ENCODE results near the gene MACROH2A1.

The MACROH2A1 gene

GRCh38 chr5:135329066-135329912, 69.7 kb downstream of the MACROH2A1 start:
- no peak for DNase-seq

GRCh38 chr5:135328128-135328687, 70.8 kb downstream of the MACROH2A1 start:
- no peak for DNase-seq

DNA sequence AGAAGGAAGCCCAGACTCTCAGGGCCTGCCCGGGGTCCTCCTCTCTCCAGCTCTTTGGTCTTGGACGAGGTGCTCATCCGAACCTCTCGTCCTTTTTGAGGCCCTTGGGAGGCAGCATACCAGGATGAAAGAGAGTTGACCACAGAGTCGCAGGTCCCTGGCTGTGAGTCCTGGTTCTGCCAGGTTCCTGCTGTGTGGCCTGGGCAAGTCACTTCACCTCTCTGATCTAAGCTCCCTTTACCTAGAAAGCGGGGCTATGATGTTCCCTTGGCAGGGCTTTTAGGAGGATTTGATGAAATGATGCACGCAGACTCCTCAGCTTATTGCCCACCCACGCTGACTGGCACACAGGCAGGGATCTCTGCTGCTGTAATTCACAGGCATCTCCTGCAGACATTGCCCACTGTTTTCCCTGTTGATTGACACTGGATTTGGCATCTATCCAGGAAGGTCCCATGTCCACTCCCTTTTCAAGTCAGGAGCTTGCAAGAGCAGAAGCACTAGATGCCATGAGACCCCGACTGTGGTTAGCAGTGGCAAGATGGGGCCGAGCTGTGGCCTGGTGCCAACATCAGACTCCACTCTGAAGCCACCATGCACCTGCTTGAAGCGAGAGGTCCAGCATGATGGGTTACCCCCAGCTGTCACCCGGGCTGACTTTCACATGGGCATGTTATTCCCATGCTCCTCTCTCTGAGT, 71.5 kb downstream of the MACROH2A1 start:
- DNase-seq = no peak

GRCh38 chr5:135326296-135327254, 72.5 kb downstream of the MACROH2A1 start:
- DNase-seq = no peak

DNA sequence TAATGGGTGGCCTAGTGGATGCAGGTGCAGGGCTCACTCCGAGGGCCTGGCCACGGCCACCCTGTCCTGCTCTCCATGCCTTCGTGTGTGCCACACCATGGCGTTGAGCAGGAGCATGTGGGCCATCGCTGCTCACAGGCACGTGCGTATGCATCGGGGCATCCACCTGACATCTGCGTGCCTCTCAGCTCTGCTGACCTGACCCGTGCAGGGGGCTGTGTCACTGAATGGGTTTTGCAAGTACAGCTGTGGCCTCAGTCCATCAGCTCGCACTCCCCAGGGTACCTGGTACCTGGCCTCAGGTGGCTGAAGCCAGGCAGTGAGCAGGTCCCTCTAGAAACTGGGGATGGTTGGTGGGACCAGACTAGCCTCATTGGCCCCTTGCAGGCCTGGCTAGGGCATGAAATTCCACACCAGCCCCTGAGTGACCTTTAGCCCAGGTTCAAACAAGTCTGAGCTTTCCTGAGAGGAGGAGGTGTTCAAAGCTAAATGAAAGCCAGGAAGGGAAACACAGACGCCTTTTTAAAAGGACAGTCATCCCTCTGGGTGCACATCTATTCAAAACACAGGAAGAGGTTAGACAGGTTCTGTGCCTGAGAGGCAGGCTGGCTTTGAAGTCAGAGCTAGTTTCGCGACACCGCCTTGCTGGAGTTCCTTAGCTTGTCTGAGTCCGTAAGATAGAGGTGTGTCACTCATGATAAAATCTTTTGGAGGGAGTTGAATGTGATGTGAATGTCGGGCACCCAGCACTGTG, 74.0 kb downstream of the MACROH2A1 start:
- DNase-seq = no peak

GRCh38 chr5:135324160-135324559, 74.9 kb downstream of the MACROH2A1 start:
- DNase-seq = no peak

DNA sequence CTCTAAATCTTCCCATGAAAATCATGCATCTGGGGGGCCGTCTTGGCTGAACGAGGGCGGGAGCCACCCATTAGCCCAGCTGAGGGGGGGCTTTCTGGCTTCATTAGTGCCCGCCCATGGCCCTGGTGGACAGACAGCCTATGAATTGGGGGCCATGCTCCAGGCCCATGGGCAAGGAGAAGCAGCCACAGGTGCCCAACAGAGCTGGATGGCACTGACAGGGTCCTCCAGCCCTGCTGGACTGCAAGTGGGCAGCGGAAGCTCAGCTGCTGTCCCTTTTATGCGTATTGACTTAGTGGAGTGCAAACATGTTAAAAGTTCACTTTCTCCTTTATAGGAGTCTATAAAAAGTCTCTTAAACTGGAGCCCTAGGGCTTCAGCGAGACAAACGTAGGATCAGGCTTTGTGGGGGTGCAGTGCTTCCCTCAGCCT, 75.3 kb downstream of the MACROH2A1 start:
- no peak for DNase-seq

DNA sequence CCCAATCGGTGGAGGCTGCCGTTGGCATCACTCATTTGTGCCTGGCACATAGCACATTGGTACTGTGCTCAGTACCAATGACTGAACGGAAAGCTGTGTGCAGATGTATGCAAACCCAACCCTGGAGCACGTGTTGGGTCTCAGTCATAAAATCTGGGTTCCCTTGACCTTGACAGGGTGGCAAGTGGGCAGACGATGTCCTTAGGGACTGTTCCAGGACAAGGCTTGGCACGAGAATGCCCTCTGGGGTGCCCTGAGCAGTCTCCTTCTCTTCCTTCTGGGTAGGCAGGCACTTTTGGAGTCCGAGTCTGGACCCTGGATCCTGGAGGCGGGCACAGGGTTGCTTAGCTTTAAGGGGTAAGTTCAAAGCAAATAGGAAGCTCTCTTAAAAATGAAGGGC, 75.8 kb downstream of the MACROH2A1 start:
- no peak for DNase-seq

DNA sequence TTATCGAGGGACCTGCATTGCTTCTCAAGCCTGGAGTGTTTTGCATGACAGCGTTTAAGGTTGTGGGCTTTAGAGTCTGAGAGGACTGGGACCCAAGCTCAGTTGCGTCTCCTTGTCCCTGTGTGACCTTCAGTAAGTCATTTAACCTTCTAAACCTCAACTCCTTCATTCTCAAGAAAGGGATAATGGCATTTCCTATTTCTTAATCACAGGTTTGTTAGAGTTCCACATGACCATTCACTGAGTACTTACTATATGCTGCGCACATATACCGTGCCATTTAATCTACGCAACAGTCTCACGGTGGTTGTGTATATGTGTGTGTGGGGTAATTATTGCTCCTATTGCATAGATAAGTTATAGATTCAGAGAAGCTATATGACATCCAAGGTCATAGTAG, 76.3 kb downstream of the MACROH2A1 start:
- no peak for DNase-seq

GRCh38 chr5:135322271-135322670, 76.8 kb downstream of the MACROH2A1 start:
- no peak for DNase-seq

GRCh38 chr5:135320718-135321484, 78.1 kb downstream of the MACROH2A1 start:
- no peak for DNase-seq

GRCh38 chr5:135319928-135320606, 79.0 kb downstream of the MACROH2A1 start:
- DNase-seq = no peak

- no peak for DNase-seq
These were observed 79.6 kb downstream of the MACROH2A1 start for GRCh38 chr5:135319458-135319857.

GRCh38 chr5:135318924-135319323, 80.1 kb downstream of the MACROH2A1 start:
- no peak for DNase-seq

- no peak for DNase-seq
These were observed 81.0 kb downstream of the MACROH2A1 start for GRCh38 chr5:135318037-135318436.

DNA sequence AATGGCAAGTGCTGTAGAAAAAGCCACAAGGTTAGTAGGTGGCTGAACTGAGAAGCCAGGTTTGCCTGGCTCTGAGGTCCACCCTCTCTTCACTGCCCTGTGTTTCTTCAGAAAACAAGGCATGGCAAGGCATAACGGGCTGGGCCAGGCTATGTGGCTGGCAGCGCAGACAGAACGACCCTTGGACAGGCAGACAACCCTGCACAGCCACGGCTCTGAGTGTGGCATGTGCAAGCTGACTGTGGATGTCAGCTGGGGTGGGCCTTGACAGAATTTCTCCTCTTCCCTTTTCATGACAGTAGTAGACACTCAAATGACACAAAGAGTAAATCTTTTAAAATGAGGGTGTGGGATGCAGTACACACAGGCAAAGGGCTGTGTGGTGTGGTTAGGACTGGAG, 81.7 kb downstream of the MACROH2A1 start:
- no peak for DNase-seq

DNA sequence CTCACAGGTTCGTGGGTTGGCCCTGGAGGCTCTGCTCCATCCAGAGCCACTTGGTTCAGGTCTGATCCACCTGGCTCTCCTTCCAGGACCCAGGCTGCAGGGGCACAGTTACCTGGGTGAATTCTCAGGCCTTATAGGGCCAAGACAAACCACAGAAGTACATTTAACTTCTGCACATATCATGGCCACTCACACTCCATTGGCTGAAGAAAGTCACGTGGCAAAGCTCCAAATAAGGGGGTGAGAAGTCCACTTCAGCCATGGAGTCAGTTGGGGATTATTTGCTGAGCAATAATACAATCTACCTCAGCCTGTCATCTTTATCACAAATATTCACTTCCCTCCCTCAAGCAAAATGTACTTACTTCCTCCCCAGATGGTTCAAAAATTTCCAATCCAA, 83.6 kb downstream of the MACROH2A1 start:
- no peak for DNase-seq

- no peak for DNase-seq
These were observed 85.1 kb downstream of the MACROH2A1 start for GRCh38 chr5:135313946-135314345.

DNA sequence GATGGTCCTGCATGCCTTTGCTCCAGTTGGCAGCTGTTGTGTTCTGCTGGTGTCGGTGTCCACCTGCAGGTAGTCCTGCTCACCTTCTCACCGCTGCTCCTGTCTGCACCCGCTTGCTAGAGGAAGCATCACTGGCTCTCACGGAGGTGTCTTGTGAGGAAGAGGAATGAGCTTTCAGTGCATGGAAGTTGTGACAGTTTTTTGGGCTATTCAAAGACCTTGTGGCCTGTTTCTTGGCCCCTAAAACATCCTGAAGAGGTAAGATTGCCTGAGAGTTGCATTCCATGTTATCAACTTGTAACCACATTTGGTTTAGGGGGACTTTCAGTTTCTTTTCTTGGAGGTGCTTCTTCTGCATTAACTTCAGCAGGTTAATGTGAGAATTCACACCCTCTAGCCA, 85.6 kb downstream of the MACROH2A1 start:
- no peak for DNase-seq

GRCh38 chr5:135312255-135312935, 86.6 kb downstream of the MACROH2A1 start:
- no peak for DNase-seq
